Hepatocyte (in vitro differentiated cells): Measurements from ENCODE around the gene MSI2. TPM values are rescaled to one million over a fixed set of nuclear protein-coding genes. Genes with fewer than 3 reads are reported as not detected.

Experiments
- DNase-seq: peaks from one replicate; pipeline ENCODE4 v3.0.0-alpha.2; 2016; ENCODE audit warnings: low spot score
- H2AFZ ChIP-seq: fragments of 200-600 bp; sonication (generic); 2 replicates; pipeline ENCODE4 v1.6.0; 2016; ENCODE audit warnings: antibody characterized with exemption, mild to moderate bottlenecking
- H3K27ac ChIP-seq: fragments of 200-600 bp; sonication (generic); 2 replicates; pipeline ENCODE4 v1.5.1; 2016; ENCODE audit warnings: mild to moderate bottlenecking
- H3K27me3 ChIP-seq: fragments of 200-600 bp; sonication (generic); 2 replicates; pipeline ENCODE4 v1.6.1; 2016
- H3K36me3 ChIP-seq: fragments of 200-600 bp; sonication (generic); replicated peaks from 2 replicates; pipeline ENCODE4 v1.5.1; 2016; ENCODE audit warnings: low read depth; ENCODE audit not compliant: insufficient read depth
- H3K4me1 ChIP-seq: fragments of 200-600 bp; sonication (generic); 2 replicates; pipeline ENCODE4 v1.5.1; 2016; ENCODE audit warnings: mild to moderate bottlenecking, moderate library complexity; ENCODE audit not compliant: insufficient read depth
- H3K4me2 ChIP-seq: fragments of 200-600 bp; sonication (generic); 2 replicates; pipeline ENCODE4 v1.6.0; 2016
- H3K4me3 ChIP-seq: fragments of 200-600 bp; sonication (generic); 2 replicates; pipeline ENCODE4 v1.5.1; 2016; ENCODE audit warnings: mild to moderate bottlenecking
- H3K79me2 ChIP-seq: fragments of 200-600 bp; sonication (generic); 2 replicates; pipeline ENCODE4 v1.6.0; 2017; ENCODE audit warnings: mild to moderate bottlenecking
- H3K9me2 ChIP-seq: fragments of 200-600 bp; sonication (generic); replicated peaks from 2 replicates; pipeline ENCODE4 v1.6.0; 2017; ENCODE audit warnings: mild to moderate bottlenecking; ENCODE audit not compliant: insufficient read depth
- H3K9me3 ChIP-seq: fragments of 200-600 bp; sonication (generic); 2 replicates; pipeline ENCODE4 v1.5.1; 2016; ENCODE audit warnings: low read depth, mild to moderate bottlenecking
- H4K20me1 ChIP-seq: fragments of 200-600 bp; sonication (generic); 2 replicates; pipeline ENCODE4 v1.6.0; 2016; ENCODE audit warnings: mild to moderate bottlenecking; ENCODE audit not compliant: insufficient read depth, poor library complexity, severe bottlenecking
- EZH2 ChIP-seq: fragments of 200-600 bp; sonication (generic); IDR thresholded peaks from 2 replicates; pipeline ENCODE4 v1.6.1; 2016; ENCODE audit warnings: antibody characterized with exemption, mild to moderate bottlenecking, borderline replicate concordance
- EZH2phosphoT487 ChIP-seq: fragments of 200-600 bp; sonication (generic); IDR thresholded peaks from one replicate; pipeline ENCODE4 v1.6.1; 2018; ENCODE audit warnings: antibody characterized with exemption, mild to moderate bottlenecking, low read depth, moderate library complexity; ENCODE audit not compliant: unreplicated experiment, severe bottlenecking
- WGBS: methylation state at CpG from one replicate; pipeline ENCODE4 v1.1.6; 2016; ENCODE audit warnings: low lambda C conversion rate; ENCODE audit errors: missing lambda C conversion rate; 5-methylcytosine and 5-hydroxymethylcytosine counted together
- polyA plus RNA-seq: library from polyadenylated mRNA; unstranded; fragments of >200 nt; fragmentation: Nextera tagmentation; extraction: Ambion mirVana; gene quantifications from 2 replicates; pipeline ENCODE4 v1.2.1, GENCODE V29; 2016
- total RNA-seq: library from RNA; depleted of rRNA; stranded (reverse); fragments of >200 nt; gene quantifications from 2 replicates; pipeline ENCODE4 v1.2.3, GENCODE V29; 2014
- TF ChIP-seq, protein P1 (sequence below): fragments of 200-600 bp; sonication (generic); IDR thresholded peaks from 2 replicates; pipeline ENCODE4 v1.5.1; 2016; ENCODE audit warnings: antibody characterized with exemption, mild to moderate bottlenecking; ENCODE audit not compliant: poor library complexity

Gene MSI2
- total and polyA plus RNA-seq, 2 experiments from 2014 or later: 16.1 to 60.6 TPM

DNA sequence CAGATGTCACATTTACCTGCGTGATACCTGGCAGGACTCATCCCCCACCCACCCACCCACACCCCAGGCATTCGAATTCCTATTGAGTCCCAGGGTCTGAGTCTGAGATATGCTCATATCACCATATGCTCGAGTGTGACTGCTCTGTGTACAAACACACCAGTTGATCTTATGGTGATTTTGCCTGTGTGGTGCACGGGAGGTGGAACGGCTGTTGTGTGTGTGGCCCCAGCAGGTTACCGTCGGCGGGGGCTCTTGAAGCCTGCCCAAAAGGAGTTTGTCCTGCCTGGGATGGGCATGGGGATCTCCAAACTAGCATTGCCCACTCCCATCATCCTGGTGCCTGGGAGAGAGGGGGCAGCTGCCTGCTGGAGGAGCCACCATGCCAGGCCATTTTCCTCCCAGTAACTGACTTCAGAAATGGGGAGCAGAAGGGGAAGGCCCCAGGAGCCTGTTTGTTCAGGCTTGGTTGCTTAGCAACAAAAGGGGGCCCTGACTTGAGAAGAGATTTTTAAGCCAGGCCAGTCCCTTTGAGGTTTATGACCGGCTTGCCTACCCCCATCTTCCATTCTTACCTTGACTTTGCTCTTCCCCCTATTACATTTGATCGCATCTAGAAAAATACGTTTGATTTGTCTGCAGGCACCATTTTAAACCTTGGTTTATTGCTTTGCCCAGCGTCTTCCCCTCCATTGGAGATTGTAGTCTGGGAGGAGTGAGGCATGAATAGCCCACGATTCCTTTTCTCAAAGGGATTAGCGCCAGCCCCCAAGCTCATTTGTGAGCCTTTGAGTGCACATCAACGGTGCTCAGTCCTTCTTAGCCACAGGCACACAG, 271.1 kb downstream of the MSI2 start:
- Histone ChIP-seq H3K27ac (peak overlapping the region; percentile 89), H3K27me3 (no peaks in the 10 kb centered on the region), H3K36me3 (no peaks in the 10 kb centered on the region), H3K79me2 (peaks cover 28% of the 10 kb centered on the region), H3K4me2 (peak overlapping the region; percentile 63), H3K9me2 (no peaks in the 10 kb centered on the region), H3K4me1 (peaks cover 62% of the 10 kb centered on the region), H3K9me3 (no peaks in the 10 kb centered on the region), H3K4me3 (no peak overlapping the region), H2AFZ (no peak overlapping the region), H4K20me1 (no peaks in the 10 kb centered on the region)
- WGBS: 49% methylated on average over 15 of the region's 15 CpGs
- TF ChIP-seq EZH2 (no peak), EZH2phosphoT487 (no peak)
- TF ChIP-seq, protein P1, sequence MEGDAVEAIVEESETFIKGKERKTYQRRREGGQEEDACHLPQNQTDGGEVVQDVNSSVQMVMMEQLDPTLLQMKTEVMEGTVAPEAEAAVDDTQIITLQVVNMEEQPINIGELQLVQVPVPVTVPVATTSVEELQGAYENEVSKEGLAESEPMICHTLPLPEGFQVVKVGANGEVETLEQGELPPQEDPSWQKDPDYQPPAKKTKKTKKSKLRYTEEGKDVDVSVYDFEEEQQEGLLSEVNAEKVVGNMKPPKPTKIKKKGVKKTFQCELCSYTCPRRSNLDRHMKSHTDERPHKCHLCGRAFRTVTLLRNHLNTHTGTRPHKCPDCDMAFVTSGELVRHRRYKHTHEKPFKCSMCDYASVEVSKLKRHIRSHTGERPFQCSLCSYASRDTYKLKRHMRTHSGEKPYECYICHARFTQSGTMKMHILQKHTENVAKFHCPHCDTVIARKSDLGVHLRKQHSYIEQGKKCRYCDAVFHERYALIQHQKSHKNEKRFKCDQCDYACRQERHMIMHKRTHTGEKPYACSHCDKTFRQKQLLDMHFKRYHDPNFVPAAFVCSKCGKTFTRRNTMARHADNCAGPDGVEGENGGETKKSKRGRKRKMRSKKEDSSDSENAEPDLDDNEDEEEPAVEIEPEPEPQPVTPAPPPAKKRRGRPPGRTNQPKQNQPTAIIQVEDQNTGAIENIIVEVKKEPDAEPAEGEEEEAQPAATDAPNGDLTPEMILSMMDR: no peak
- peak; percentile 55 for DNase-seq

DNA sequence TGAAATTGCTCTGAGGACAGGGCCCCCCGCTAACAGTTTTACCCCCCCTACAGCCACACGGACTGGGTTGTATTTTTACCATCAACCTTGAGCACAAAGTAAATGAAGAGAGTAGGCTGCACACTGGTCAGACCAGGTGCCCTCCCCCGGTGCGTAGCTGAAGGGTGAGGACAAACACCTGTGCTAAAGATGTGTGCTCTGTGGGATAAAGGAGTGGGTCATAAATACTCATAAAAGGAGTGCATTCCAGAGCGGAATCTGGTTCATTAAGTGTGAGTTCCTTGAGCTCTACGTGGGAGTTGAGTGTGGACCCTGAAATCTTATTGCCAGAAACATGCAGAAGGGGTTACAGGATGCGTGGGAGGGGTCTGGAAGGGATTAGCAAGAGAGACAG, 271.7 kb downstream of the MSI2 start:
- Histone ChIP-seq H3K4me3 (no peak overlapping the region), H3K79me2 (peaks cover 28% of the 10 kb centered on the region), H3K27ac (peak overlapping the region; percentile 89), H3K36me3 (no peaks in the 10 kb centered on the region), H3K9me2 (no peaks in the 10 kb centered on the region), H3K4me1 (peaks cover 61% of the 10 kb centered on the region), H2AFZ (no peak overlapping the region), H3K9me3 (no peaks in the 10 kb centered on the region), H3K4me2 (peak overlapping the region; percentile 63), H3K27me3 (no peaks in the 10 kb centered on the region), H4K20me1 (no peaks in the 10 kb centered on the region)
- WGBS: 26% methylated on average over 7 of the region's 7 CpGs
- TF ChIP-seq, protein P1: no peak
- TF ChIP-seq EZH2phosphoT487 (no peak), EZH2 (no peak)
- peak; percentile 71 for DNase-seq

DNA sequence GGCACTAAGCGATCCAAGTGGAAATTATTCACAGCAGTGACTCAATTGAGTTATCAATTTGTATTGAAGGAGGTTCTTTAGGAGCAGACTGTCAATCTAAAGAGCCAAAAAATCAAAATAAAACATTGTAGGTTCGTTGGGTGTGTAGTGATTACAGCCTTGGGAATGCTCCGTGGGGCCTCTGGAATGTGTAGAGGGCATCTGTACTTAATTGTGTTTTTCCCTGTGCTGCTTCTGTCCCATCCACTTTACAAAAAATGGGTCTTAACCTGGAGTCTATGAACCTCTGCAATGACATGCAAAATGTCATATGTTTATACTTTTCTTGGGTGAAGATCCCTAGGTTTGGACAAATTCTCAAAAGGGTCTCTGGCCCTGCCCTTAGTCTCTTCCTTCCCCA, 273.7 kb downstream of the MSI2 start:
- Histone ChIP-seq H2AFZ (no peak overlapping the region), H3K9me3 (no peaks in the 10 kb centered on the region), H4K20me1 (no peaks in the 10 kb centered on the region), H3K79me2 (peaks cover 17% of the 10 kb centered on the region), H3K4me2 (peak overlapping the region; percentile 3), H3K4me3 (no peak overlapping the region), H3K27ac (peak overlapping the region; percentile 89), H3K27me3 (no peaks in the 10 kb centered on the region), H3K9me2 (no peaks in the 10 kb centered on the region), H3K36me3 (no peaks in the 10 kb centered on the region), H3K4me1 (peaks cover 60% of the 10 kb centered on the region)
- TF ChIP-seq EZH2: no peak
- TF ChIP-seq, protein P1: no peak
- no peak for TF ChIP-seq EZH2phosphoT487
- WGBS: 45% methylated on average over 3 of the region's 3 CpGs
- DNase-seq: no peak
